ENCODE measurements around the gene EPS8. TPM values are rescaled to one million over a fixed set of nuclear protein-coding genes. Genes with fewer than 3 reads are reported as not detected.
"Not testable (repeated sequence)": the region's sequence is repeated elsewhere in the genome, so short reads cannot be mapped to it uniquely, and the experiment has no call there.

Gene EPS8
- total RNA-seq, 2 donors from 2014 or later = 38.0 to 46.2 TPM

DNA sequence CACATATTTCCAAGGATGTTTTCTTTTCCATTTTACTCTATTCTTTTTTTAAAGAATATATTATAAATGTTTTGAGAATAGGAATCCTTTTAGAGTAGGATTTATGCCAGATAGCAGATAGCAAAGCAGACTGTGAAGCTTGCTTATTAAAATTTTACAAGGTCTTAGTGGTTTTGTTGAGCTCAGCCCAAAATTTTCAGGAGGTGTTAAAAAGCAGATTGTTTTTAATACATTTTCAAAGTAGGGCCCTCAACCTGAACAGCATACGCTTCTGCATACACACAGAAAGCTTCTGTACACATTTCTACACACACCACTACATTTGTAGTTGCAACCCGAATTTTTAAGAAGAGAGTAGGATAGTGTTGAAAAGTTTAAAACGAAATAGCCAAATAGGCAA, 151.0 kb downstream of the EPS8 start:
- Mint-ChIP-seq H3K4me3 (no peak overlapping the region), H3K27me3 (peaks cover 0 to 18% of the 10 kb centered on the region in 2 donors), H3K4me1 (ENCODE audit: low read depth in 2 of 2) (no peaks in the 10 kb centered on the region), H3K27ac (no peak overlapping the region), H3K36me3 (no peaks in the 10 kb centered on the region), H3K9me3 (no peaks in the 10 kb centered on the region)
- ATAC-seq (no peak), DNase-seq (ENCODE audit: low spot score) (no peak)

DNA sequence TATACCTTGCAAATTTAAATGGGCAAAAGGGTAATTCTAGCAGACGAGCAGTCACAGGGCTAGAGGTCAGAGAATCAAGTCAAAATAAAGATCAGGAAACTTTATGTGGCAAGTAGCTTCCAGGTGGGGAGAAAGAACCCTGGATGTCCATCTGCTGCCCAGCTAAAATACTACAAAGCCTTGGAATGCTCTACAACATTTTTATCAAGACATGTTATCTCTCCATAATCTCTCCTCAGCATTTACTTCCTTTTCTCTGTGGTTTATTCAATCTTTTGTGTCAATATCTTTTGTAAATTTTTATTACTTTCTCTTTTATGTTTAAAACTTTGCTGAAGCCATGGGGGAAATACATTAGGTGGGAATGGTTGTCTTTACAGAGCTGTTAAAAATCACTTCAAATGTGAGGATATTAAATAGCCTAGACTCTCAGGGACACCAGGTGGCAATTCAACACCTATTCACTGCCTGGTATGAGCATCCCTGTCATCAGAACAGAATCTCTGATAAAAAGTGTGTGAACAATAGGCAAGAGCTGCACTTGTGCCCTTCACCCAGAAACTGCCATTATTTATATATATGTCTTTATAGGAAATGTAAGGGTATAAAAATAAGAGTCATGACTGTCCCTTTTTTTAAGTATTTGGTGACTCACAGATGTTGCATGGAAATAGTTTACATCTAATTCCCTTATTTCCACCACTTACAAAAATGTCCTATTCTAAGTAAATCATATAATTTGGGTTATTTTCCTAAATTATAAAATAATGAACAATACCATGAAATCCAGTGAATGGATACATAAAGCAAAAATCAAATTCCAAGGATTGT, 152.9 kb downstream of the EPS8 start:
- Mint-ChIP-seq H3K27me3 (peaks cover 0 to 26% of the 10 kb centered on the region in 2 donors), H3K36me3 (no peaks in the 10 kb centered on the region), H3K27ac (no peak overlapping the region), H3K4me3 (no peak overlapping the region), H3K4me1 (ENCODE audit: low read depth in 2 of 2) (no peaks in the 10 kb centered on the region), H3K9me3 (no peaks in the 10 kb centered on the region)
- DNase-seq (ENCODE audit: low spot score) = no peak
- no peak for ATAC-seq

DNA sequence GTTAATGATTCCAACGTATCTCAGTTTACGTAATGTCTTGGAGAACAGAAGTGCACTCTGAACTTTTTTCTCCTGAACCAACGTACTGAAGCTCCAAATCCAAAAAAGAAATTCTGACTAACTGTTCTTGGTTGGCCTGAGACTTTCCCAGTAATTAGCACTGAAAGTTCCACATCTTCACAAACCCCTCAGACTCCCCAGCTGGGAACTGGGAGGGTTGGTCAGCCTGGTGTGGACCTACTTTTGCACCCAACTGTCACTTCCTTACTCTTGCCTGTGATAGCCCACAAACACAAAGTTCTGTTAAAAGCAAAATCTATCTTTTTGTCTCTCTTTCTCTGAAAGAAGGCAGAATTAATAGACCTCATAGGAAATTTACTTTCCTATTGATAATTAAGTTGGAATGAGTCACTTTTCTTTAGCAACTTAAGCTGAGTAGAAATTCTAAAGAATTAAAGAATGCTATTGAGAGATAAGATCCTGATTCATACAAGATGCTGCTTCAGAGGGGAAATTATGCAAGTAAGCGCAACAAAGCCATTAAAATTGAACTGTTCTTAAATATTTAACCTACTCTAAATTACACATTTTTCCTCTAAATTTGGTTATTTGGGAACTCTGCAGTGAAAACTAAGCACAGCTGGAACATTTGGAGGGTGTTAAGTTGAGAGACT, 155.0 kb downstream of the EPS8 start:
- Mint-ChIP-seq H3K4me3 (no peak overlapping the region), H3K9me3 (no peaks in the 10 kb centered on the region), H3K4me1 (ENCODE audit: low read depth in 2 of 2) (no peaks in the 10 kb centered on the region), H3K27ac (no peak overlapping the region), H3K27me3 (peaks cover 0 to 20% of the 10 kb centered on the region in 2 donors), H3K36me3 (no peaks in the 10 kb centered on the region)
- ATAC-seq (no peak), DNase-seq (ENCODE audit: low spot score) (no peak)

DNA sequence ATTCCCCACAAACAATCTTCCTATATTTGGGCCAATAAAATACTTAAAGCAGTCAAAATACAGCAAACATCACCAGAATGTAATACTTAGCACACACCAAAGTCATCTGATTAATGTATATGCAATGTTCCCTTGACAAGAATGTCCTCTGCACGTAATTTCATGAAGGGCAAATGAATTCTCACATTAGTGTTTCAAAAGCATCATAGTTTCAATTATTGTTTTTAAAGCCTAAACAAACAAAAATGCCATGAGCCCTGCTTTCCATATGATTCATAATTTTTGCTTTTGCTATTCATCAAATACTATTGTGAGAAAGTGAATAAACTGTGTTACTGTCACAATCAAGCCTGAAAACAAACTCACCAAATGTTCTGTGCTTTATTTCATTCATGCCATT, 156.0 kb downstream of the EPS8 start:
- H3K4me1 Mint-ChIP-seq (ENCODE audit: low read depth in 2 of 2) = no peaks in the 10 kb centered on the region
- no peak overlapping the region for H3K27ac Mint-ChIP-seq
- ATAC-seq = no peak
- no peak overlapping the region for H3K4me3 Mint-ChIP-seq
- H3K9me3 Mint-ChIP-seq = no peaks in the 10 kb centered on the region
- no peaks in the 10 kb centered on the region for H3K36me3 Mint-ChIP-seq
- H3K27me3 Mint-ChIP-seq = peaks cover 0 to 20% of the 10 kb centered on the region in 2 donors
- DNase-seq (ENCODE audit: low spot score) = no peak

DNA sequence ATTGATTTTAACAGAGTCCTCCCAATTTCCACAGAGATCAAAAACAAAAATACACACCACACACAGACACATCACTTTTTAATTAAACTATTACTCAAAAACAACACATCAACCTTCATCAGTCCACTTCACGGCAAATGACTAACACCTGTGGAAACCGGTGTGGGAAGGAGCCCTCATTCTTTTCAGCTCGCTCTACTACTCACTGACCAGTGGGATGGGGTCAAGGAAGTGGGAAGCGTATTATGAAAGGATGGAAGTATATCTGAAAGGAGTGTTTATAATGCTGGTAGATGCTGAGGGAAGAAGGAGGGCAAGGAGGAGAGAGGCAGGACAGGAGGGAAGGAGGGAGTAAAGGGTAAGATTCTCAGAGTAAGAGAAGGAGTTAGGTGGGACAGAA, 156.5 kb downstream of the EPS8 start:
- no peak for ATAC-seq
- Mint-ChIP-seq H3K4me3 (no peak overlapping the region), H3K27me3 (peaks cover 0 to 19% of the 10 kb centered on the region in 2 donors), H3K36me3 (no peaks in the 10 kb centered on the region), H3K27ac (no peak overlapping the region), H3K9me3 (no peaks in the 10 kb centered on the region), H3K4me1 (ENCODE audit: low read depth in 2 of 2) (no peaks in the 10 kb centered on the region)
- DNase-seq (ENCODE audit: low spot score) = no peak

DNA sequence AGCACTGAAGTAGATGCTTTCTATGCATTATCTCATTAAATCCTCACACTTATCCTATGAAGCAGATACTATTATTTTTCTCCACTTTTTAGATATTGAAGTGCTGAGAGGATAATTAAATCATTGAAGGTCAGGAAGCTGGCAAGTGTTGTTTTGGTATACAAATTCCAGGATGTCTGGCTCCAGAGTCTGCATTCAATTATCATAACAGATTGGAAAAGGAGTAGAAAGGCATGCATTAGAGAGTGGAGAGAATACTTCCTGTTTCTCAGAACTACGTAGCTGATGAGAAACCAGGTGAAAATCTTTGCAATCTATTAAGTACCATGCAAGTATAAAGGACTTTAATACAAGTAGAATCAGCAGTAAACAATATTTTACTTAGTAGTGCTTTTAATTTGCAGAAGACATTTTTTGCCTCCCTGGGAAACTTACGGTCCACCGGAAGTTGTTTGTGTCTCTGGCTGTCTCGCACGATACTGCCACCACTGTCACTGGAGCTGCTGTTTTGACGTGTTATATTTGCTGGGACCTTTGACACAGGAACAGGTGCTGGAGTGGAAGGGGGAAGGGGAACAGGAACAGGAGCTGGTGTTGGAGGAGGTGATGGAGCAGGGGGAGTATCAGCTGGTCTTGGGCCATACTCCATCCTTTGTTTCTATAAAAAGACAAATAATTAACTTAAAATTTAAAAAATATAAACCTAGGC, 158.0 kb downstream of the EPS8 start:
- Mint-ChIP-seq H3K27me3 (peaks cover 0 to 14% of the 10 kb centered on the region in 2 donors), H3K27ac (no peak overlapping the region), H3K9me3 (no peaks in the 10 kb centered on the region), H3K4me3 (no peak overlapping the region), H3K4me1 (ENCODE audit: low read depth in 2 of 2) (no peaks in the 10 kb centered on the region), H3K36me3 (no peaks in the 10 kb centered on the region)
- DNase-seq (ENCODE audit: low spot score) (no peak), ATAC-seq (no peak)

DNA sequence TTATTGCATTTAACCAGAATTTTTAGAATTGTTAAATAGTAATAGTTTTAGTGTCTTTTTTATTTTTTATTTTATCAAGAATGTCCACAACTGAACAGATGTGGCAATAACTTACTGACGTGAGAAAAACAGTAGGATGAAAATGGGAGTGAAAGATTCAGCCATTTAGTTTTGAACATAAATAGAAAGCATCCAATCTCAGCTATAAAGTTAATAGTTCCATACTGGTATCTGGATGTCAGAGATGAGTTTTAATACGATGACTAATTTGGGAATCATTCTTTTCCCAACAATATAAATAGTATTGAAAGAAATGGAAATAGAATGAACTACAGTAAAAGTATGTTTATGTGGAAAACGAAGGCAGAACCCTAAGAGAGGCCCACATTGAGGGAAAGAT, 159.4 kb downstream of the EPS8 start:
- Mint-ChIP-seq H3K4me3 (no peak overlapping the region), H3K27ac (no peak overlapping the region), H3K36me3 (no peaks in the 10 kb centered on the region), H3K9me3 (no peaks in the 10 kb centered on the region), H3K27me3 (peaks cover 0 to 24% of the 10 kb centered on the region in 2 donors), H3K4me1 (ENCODE audit: low read depth in 2 of 2) (no peaks in the 10 kb centered on the region)
- no peak for DNase-seq (ENCODE audit: low spot score)
- no peak for ATAC-seq

DNA sequence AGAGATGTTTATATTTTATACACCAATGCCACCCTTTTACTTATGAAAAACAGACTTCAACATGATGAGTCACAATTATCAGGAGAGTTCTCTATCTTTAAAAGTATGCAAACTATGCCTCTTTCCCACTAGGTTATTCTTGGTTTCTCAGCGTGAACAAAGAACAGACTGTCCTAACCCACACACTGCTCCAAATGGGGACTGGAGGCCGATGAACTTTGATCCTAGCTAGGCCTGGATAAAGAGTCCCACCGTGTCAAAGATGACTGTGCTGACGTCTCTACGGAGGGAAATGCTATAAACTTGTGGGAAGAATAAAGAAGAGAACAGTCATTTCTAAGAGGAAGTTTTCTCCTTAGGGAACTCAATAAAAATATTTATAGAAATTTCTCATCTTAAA, 160.1 kb downstream of the EPS8 start:
- Mint-ChIP-seq H3K9me3 (no peaks in the 10 kb centered on the region), H3K27ac (no peak overlapping the region), H3K4me1 (ENCODE audit: low read depth in 2 of 2) (no peaks in the 10 kb centered on the region), H3K4me3 (no peak overlapping the region), H3K36me3 (no peaks in the 10 kb centered on the region), H3K27me3 (peaks cover 0 to 24% of the 10 kb centered on the region in 2 donors)
- DNase-seq (ENCODE audit: low spot score) (no peak), ATAC-seq (no peak)

DNA sequence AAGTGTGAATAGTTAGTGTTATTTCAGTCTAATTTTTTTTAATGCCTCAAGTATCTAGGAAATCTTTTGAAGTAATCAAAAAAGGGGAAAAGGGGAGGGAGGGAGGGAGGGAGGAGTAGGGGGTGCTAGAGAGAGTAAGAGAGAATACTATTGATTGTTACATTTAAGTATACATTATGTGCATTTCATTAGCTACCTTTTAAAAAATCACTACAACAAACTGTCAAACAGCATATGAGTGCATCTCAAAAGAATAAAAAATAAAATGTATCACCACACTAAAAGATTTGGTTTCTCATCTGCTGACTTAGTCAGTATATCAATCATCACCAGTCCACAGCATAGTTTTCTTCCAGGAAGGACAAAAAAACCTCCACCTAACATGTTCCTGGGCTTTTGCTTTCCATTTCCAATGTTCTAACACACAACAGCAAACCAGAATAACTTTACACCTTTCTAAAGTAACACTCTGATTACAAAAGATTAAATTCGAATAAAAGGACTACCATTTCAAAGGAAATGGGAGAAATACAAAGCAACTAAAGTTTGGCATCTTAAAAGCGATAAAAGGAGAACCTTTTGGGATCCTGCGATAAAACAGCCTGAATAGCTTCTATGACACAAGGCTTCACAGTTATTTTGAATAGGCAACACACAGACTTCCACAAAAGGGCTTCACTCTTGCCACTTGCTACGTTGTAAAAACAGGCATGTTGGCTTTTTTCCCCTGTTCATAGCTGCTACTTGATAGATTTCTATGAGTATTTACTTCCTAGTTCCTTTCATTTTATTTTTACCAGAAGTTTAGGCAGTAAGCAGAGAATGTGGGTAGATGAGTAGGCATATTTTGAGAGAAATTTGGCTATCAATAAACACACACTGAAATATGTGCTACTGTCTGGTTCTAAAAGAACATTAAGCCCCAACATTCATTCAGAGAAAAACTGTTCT, 160.9 kb downstream of the EPS8 start:
- Mint-ChIP-seq H3K27me3 (peaks cover 0 to 20% of the 10 kb centered on the region in 2 donors), H3K27ac (no peak overlapping the region), H3K4me3 (no peak overlapping the region), H3K9me3 (no peaks in the 10 kb centered on the region), H3K36me3 (no peaks in the 10 kb centered on the region), H3K4me1 (ENCODE audit: low read depth in 2 of 2) (no peaks in the 10 kb centered on the region)
- DNase-seq (ENCODE audit: low spot score) (no peak), ATAC-seq (no peak)

DNA sequence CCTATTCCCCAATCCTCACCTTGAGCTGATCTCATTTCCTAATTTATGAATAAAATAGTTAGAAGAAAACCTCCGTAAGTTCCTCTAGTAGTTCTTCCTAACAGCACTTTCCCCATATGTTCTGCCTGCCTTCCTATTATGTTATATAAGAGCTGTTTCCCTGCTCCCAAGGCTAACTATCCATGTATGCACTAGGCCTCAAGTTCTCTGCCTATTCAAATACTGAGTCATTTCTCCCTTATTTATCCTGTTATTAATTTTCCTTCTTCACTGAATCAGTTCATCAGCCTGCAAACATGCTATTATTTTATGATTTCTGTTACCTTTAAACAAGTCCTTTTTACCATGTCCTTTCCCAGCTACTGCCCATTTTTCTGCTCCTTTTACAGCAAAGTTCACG, 164.1 kb downstream of the EPS8 start:
- no peak overlapping the region for H3K27ac Mint-ChIP-seq
- ATAC-seq = no peak
- H3K4me1 Mint-ChIP-seq (ENCODE audit: low read depth in 2 of 2) = no peaks in the 10 kb centered on the region
- H3K9me3 Mint-ChIP-seq = no peaks in the 10 kb centered on the region
- H3K27me3 Mint-ChIP-seq = peaks cover 0 to 11% of the 10 kb centered on the region in 2 donors
- H3K4me3 Mint-ChIP-seq = no peak overlapping the region
- no peaks in the 10 kb centered on the region for H3K36me3 Mint-ChIP-seq
- no peak for DNase-seq (ENCODE audit: low spot score)

DNA sequence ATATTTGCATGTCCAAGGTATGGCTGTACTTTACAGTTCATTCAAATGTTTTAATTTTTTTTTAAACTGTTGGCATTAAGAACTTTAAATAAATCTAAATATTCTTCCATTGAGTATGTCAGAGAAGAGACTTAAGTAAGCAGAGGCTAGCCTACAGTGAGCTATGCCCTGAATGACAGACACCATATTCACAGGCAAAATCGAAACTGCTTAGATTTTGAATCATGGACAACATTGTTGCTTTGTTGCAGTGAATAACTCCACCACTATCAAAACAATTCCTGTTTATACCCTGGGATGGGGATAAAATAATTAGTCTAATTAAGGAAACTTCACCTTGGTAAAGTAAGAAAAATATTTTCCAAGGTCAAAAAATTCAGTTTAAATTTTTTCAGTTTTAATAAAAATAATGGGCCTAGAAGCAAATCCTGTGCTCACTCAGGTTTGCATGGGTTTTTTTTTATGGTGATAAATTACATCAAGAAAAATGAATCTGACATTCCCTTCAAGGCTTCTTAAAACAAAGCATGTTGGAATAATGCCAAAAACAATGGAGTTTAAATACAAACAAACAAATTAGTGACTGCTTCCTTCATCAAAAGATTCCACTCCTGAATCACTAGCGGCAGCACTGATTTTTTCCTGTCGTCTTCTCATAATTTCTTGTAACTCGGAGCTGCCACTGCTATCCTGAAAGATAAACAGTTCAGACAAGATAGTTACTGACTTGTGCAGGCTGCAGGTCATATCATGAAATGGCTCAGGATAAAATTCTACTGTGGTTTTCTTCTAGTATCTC, 168.2 kb downstream of the EPS8 start:
- peaks cover 8 to 9% of the 10 kb centered on the region in 2 donors for H3K27me3 Mint-ChIP-seq
- H3K4me3 Mint-ChIP-seq = no peak overlapping the region
- no peak overlapping the region for H3K27ac Mint-ChIP-seq
- DNase-seq (ENCODE audit: low spot score) (no peak), ATAC-seq (no peak)
- H3K4me1 Mint-ChIP-seq (ENCODE audit: low read depth in 2 of 2) = no peaks in the 10 kb centered on the region
- peaks cover 4% of the 10 kb centered on the region for H3K9me3 Mint-ChIP-seq
- no peaks in the 10 kb centered on the region for H3K36me3 Mint-ChIP-seq

DNA sequence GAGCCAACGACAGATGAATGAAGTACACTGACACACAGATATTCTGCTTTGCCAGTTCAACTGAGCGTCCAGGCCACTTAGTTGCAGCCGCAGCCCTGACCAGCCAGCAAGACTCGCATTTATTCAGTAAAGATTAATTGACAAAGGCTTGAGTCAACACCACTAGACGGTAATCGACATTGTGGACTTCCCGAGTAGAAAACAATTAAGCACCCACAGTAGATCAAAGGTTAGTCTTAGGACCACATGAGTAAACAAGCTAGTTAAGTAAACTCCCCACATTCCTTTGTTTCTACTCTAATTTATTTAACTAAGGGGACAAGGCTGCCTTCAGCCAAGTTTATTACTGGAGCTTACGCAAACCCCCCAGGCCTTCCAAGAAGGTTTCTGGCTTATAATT, 172.7 kb downstream of the EPS8 start:
- H3K4me3 Mint-ChIP-seq; ATAC-seq; H3K36me3 Mint-ChIP-seq; H3K27ac Mint-ChIP-seq; DNase-seq (ENCODE audit: low spot score); H3K4me1 Mint-ChIP-seq (ENCODE audit: low read depth in 2 of 2); H3K9me3 Mint-ChIP-seq: not testable (repeated sequence)
- peaks cover 8 to 15% of the 10 kb centered on the region in 2 donors for H3K27me3 Mint-ChIP-seq

DNA sequence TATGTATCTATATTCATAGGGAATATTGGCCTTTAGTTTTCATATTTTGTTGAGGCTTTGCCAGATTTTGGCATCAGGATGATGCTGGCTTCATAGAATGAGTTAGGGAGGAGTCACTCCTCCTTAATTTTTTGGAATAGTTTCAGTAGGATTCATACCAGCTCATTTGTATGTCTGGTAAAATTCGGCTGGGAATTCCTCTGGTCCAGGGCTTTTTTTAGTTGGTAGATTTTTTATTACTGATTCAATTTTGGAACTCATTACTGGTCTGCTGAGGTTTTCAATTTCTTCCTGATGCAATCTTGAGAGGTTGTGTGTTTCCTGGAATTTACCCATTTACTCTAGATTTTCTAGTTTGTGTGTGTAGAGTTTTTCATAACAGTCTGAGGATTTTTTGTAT, 175.2 kb downstream of the EPS8 start:
- Mint-ChIP-seq H3K36me3 (no peaks in the 10 kb centered on the region), H3K27ac (no peak overlapping the region), H3K27me3 (peaks cover 8 to 10% of the 10 kb centered on the region in 2 donors), H3K9me3 (peaks cover 5% of the 10 kb centered on the region), H3K4me3 (no peak overlapping the region), H3K4me1 (ENCODE audit: low read depth in 2 of 2) (no peaks in the 10 kb centered on the region)
- DNase-seq (ENCODE audit: low spot score) = no peak
- ATAC-seq = no peak

Measured in natural killer cell treated with Interleukin-12 subunit alpha and Interleukin-12 subunit beta and Interleukin-15 and Interleukin-18, amount 100 ng/mL, for 72 hours (primary cell).